Hematopoietic multipotent progenitor cell (in vitro differentiated cells): ENCODE data around the gene CHAMP1. TPM values are rescaled to one million over a fixed set of nuclear protein-coding genes. Genes with fewer than 3 reads are reported as not detected.

Experiments
- DNase-seq, 3 donors: peaks; one replicate each; pipeline ENCODE4 v3.0.0-alpha.2; 2011 to 2015; ENCODE audit warnings: low read depth in 2 of 3, low spot score in 2 of 3
- total RNA-seq: library from RNA; depleted of rRNA; stranded (reverse); fragments of >200 nt; gene quantifications from one replicate; pipeline ENCODE4 v1.2.3, GENCODE V29; 2012

Gene CHAMP1, protein sequence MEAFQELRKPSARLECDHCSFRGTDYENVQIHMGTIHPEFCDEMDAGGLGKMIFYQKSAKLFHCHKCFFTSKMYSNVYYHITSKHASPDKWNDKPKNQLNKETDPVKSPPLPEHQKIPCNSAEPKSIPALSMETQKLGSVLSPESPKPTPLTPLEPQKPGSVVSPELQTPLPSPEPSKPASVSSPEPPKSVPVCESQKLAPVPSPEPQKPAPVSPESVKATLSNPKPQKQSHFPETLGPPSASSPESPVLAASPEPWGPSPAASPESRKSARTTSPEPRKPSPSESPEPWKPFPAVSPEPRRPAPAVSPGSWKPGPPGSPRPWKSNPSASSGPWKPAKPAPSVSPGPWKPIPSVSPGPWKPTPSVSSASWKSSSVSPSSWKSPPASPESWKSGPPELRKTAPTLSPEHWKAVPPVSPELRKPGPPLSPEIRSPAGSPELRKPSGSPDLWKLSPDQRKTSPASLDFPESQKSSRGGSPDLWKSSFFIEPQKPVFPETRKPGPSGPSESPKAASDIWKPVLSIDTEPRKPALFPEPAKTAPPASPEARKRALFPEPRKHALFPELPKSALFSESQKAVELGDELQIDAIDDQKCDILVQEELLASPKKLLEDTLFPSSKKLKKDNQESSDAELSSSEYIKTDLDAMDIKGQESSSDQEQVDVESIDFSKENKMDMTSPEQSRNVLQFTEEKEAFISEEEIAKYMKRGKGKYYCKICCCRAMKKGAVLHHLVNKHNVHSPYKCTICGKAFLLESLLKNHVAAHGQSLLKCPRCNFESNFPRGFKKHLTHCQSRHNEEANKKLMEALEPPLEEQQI
- 6.5 TPM for total RNA-seq

DNA sequence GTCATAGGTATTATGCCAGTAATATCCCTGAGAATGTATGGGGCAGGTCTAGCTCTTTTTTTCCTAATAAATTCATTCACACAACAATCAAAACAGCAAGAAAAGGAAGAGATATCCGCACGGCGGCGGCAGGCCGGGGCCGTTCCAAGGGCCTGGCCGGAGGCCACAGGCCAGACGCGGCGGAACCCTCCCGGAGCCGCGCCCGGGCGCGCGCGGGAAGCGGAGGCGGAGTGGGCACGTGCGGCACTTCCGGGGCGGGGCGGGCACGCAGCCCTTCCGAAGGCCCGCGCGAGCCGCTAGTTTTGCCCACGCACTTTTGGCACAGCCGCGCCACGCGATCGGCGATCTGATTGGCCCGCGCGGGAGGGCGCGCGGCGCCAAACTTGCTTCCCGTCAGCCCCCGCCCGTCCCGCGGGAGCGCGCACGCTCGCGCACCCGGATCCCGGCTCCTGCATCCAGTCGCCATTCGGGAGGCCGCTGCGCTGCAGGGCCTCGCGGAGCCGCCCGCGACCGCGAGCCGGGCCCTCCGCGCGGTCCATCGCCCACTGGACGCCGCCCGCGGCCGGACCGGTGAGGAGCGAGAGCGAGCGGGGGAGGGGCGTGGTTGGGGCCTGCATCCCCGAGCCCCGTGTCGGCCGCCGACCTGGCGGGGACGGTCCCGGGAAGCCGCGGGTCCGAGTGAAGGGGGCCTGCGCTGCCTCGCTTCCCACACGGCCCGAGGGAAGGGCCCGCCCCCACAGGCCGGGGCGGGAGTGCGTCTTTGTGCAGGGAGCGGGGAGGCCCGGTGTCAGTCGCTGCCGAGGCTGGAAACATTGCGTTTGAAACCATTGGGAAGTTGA is at the start of gene CHAMP1:
Gene CHAMP1, plus strand, starts transcription at position 430 of the 839 bp plus-strand sequence. CDS start 9,340 bp downstream, outside the sequence.
- peak; percentile 77 to 95 (median 92) for DNase-seq

- no peak for DNase-seq
Measured at GRCh38 chr13:114264886-114265611, 49.3 kb upstream of the CHAMP1 start.

DNA sequence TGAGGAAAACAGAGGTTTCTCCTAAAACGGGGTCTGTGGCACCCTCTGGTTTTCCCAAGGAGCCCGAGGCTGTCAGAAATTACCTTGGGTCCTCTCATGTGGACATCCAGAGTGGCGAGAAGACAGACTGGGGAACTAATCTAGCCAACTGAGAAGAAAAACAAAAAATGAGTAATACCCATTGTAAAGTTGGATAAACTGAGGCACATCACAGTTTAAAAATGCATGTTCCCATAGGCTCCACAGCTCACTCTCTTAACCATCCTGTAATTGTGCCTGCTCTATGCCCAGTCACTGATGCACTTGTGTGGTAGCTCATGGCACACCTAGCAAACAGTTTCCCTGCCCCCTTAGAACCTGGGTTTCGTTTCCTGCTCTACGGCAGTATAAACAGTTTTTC is 48.1 kb upstream of the CHAMP1 start:
- no peak for DNase-seq

DNA sequence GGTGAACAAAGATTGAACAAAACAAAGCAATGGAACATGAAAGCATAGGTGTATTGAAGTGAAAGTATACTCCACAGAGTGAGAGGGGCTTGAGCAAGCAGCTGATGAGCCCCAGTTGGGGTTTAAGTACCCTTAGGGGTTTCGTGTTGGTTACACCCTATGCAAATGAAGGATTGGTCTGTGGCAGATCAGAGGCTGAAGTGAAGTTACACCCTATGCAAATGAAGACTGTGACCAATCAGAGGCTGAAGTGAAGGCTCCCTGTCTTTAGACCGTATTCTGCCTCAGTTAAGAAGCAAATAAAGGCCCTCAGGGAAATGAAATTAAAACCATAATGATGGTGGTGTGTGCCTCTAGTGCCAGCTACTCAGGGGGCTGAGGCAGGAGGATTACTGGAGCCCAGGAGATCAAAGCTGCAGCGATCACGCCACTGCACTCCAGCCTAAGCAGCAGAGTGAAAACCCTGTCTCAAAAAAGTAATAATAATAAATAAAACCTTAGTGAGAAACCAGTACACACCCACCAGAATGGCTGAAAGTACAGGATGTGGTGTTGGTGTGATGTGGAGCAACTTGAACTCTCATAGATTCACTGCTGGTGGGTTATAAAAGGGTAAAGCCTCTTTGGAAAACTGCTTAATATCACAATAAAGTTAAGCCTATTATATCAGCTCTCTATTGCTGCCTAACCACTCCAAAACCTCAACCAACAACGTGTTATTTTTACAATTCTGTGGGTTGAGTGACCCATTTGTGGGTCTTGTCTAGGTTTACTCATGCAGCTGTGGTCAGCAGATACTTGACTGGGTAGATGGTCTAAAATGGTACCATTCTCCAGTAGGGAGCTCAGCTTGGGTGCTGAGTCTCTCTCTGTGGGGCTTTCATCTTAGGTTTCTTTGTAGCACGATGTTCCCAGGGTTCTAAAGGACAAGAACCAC is 45.7 kb upstream of the CHAMP1 start:
- no peak for DNase-seq

DNA sequence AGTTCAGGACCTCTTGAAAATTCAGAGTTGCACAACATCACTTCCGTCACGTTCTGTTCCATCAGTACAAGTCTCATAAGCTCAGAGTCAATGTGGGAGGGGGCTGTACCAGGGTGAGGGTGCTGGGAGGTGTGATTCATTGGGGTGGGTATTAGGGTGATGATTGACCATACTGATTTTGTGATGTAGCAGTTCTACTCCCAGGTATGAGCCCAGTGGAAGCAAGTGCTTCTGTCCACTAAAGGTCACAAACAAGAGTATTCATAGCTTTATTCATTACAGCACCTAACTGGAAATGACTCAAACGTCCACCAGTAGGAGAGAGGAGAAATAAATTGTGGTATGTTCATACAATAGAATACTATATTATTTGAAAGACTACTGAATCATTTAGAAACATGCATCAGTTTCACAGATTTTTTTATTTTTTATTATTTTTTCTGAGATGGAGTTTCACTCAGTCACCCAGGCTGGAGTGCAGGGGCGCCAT is 45.0 kb upstream of the CHAMP1 start:
- DNase-seq, result no peak

DNA sequence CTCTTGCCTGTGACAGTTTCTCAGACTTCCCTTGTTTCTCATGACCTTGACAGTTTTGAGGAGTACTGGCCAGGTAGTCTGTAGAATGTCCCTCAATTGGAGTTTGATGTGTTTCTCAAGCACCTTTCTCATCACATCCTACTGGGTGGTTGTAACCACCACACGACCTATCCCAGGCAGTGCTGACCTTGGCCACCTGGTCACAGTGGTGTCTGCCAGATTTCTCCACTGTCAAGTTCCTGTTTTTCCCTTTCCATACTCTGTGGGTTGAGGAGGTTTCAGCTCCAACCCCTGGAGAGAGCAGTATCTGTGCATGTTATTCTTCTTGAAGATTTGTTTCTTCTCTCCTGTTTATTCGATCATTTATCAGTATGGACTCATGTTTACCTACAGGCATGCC is 41.3 kb upstream of the CHAMP1 start:
- DNase-seq, result no peak

GRCh38 chr13:114275304-114275703 is 39.0 kb upstream of the CHAMP1 start:
- DNase-seq, result peak in 2 of 3 donors; percentile 25 to 56

- DNase-seq, result no peak
Measured at GRCh38 chr13:114279146-114279545, 35.2 kb upstream of the CHAMP1 start.

DNA sequence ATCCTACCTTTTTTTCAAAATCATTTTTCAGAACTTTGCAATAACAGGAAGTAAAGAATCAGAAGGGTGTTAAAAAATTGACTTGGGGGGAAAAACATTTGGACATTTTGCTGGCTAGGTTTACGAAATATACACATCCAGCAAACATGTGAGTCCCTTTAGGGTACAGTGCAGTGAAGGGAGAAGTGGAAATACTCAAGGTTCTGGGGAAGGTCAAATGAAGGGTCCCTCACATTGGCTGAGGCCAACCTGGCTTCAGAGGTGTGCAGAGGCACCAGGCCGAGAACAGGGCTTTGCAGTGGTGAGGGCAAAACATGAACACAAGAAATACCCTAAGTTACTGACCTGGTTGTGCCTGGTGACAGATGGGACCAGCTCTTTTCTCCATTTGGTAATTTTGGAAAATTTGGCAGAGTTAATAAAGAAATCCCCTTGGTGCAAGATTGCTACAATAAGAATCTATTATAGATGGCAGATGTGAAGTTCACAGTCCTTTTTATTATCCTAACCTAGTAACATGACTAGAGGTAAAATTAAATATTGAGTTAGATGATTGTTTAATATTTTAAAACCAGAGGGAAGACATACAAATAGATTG is 34.4 kb upstream of the CHAMP1 start:
- DNase-seq, result no peak

GRCh38 chr13:114281351-114282040 is 32.8 kb upstream of the CHAMP1 start, which contains the start of gene UPF3A:
Gene UPF3A, plus strand, starts transcription at chr13:114281601. Its CDS starts 39 bp downstream, at chr13:114281640.
- peak; percentile 92 to 96 (median 95) for DNase-seq

DNA sequence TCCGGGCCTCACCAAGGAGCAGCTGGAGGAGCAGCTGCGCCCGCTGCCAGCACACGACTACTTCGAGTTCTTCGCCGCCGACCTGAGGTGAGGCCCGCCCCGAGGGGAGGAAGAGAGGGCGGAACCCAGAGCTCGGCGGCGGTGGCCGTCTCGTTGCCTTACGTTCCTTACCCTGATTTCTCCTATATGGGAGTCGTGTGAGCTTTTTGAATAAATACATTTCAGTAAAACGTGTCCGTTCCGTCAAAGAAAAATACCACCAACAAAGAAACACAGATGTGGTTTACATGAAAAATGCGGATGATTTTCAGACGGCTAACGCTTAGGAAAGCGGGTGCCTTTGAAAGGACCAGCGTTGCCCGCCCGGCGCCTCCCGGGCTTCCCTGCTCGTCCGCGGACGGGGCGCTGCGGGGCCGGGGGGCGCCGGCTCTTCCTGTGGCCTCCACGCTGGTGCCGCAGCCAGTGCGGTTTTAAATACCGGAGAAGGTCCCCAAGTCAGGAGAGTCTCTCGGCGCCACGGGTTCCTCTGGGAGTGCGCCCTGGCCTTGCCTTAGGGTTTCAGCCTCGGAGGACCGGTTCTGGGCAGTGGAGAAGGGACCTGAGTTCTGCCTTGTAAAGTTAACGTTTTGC is 32.1 kb upstream of the CHAMP1 start:
- peak; percentile 52 to 84 (median 74) for DNase-seq

GRCh38 chr13:114283576-114283975 is 30.7 kb upstream of the CHAMP1 start:
- no peak for DNase-seq

GRCh38 chr13:114284680-114285079 is 29.6 kb upstream of the CHAMP1 start:
- no peak for DNase-seq

GRCh38 chr13:114285166-114285808 is 29.0 kb upstream of the CHAMP1 start:
- DNase-seq, result peak in 1 of 3 donors; percentile 29

GRCh38 chr13:114286808-114287207 is 27.5 kb upstream of the CHAMP1 start:
- no peak for DNase-seq

- no peak for DNase-seq
Measured at GRCh38 chr13:114288157-114288591, 26.1 kb upstream of the CHAMP1 start.

DNA sequence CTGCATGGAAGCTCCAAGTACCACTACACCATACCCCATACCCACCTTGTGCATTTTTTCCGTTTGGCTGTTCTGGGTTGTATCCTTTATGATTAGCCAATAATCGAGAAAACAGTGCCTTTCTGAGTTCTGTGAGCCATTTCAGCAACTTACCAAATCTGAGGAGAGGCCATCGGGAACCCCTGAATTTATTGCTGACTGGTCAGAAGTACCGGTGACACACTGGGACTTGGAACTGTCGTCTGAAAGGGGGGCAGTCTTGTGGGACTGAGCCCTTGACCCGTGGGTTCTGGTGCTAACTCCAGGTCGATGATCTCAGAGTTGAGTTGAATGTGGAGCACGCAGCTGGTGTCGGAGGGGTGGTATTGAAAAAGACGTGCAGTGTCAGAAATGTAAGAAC is 17.9 kb upstream of the CHAMP1 start:
- DNase-seq, result no peak
